AG04449 (cell line): ENCODE data around the gene ENPP4.

ENCODE experiments used
- CTCF ChIA-PET: fragments of 350-600 bp; formaldehyde crosslinking; extraction: SDS; loops from one replicate; lab custom pipeline; 2021; ENCODE audit warnings: antibody characterized with exemption; lab: Yijun Ruan, JAX
- POLR2A ChIA-PET: fragments of 400-600, 350-600 bp; formaldehyde crosslinking; extraction: SDS; loops from one replicate; lab custom pipeline; 2020; ENCODE audit warnings: antibody characterized with exemption, inconsistent platforms; lab: Yijun Ruan, JAX
- DNase-seq: peaks from one replicate; pipeline ENCODE4 v3.0.0-alpha.2; 2010; ENCODE audit warnings: low read depth, low spot score
- H3K4me3 ChIP-seq: 2 replicates; pipeline ENCODE4 v1.5.1; 2011; ENCODE audit warnings: low read depth, mild to moderate bottlenecking, control low read depth, low read length
- CTCF ChIP-seq: IDR thresholded peaks from one replicate; pipeline ENCODE4 v1.5.1; 2011; ENCODE audit warnings: mild to moderate bottlenecking, moderate library complexity, low read length, control low read depth, inconsistent platforms; ENCODE audit not compliant: insufficient read depth; ENCODE audit errors: missing control alignments

The ENPP4 gene

DNA sequence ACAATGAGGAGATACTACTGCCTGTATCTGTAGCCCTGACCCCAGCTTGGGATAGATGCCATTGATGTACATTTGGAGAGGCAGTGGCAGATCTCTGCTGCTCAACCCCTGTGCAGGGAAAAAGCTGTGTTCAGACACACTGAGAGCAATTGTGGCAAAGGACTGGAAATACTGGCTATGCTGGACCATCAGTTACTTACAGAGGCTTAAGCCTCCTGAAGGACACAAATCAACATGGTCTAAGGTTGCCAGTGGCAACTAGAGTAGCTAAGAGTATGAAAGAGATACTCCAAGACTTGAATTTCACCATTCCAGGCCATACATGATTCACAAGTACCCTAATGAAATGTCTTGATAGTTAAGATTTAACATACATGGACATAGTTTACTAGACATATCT, 32.4 kb upstream of the ENPP4 start:
- POLR2A ChIA-PET = no interaction called here
- no peak overlapping the region for H3K4me3 ChIP-seq
- TF ChIP-seq CTCF = no peak
- no peak for DNase-seq
- CTCF ChIA-PET = interaction anchor here (0.9 kb wide), 1 partner anchor 9 kb away, joined by 3 read pairs; no protein-coding TSS in a partner anchor

GRCh38 chr6:46098678-46099077, 31.1 kb upstream of the ENPP4 start:
- DNase-seq = no peak
- POLR2A ChIA-PET = no interaction called here
- CTCF ChIA-PET = no interaction called here
- TF ChIP-seq CTCF = no peak
- H3K4me3 ChIP-seq = no peak overlapping the region

DNA sequence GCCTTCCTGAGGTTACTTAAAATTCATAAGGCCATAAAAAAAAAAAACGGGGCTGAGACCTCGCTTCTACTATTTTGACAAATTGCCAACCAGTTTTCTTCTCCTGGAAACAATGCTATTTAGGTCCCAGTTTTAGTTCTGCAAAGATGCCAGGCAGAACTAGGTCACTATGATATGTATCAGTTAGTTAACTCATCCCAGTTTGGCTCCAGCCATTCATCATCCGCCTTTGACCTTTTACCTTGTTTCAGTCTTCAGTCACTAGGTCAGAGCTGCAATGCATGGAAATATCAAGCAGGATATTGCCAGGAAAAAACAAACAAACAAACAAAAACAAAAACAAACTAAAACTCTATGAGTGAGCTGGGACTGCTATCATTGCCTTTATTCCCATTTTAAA, 29.8 kb upstream of the ENPP4 start:
- TF ChIP-seq CTCF = no peak
- no peak overlapping the region for H3K4me3 ChIP-seq
- CTCF ChIA-PET = interaction anchor here (0.7 to 1.6 kb wide), 2 partner anchors 10 to 518 kb away, joined by 3 to 8 read pairs; no protein-coding TSS in a partner anchor
- DNase-seq = no peak
- POLR2A ChIA-PET = no interaction called here

GRCh38 chr6:46102123-46102522, 27.7 kb upstream of the ENPP4 start:
- ChIA-PET POLR2A (no interaction called here), CTCF (interaction anchor here (1.0 kb wide), 1 partner anchor 11 kb away, joined by 3 read pairs; no protein-coding TSS in a partner anchor)
- no peak overlapping the region for H3K4me3 ChIP-seq
- DNase-seq = no peak
- no peak for TF ChIP-seq CTCF

- POLR2A ChIA-PET = no interaction called here
These were observed 26.2 kb upstream of the ENPP4 start for GRCh38 chr6:46103441-46104115.

More at GRCh38 chr6:46103441-46104115, 26.2 kb upstream of the ENPP4 start:
- H3K4me3 ChIP-seq = no peak overlapping the region
- DNase-seq = no peak
- no peak for TF ChIP-seq CTCF
- CTCF ChIA-PET = no interaction called here
